HepG2 (cell line): ENCODE data around the gene TLK1.

Experiments used
- CTCF ChIP-seq: sonication (generic); formaldehyde crosslinking; IDR thresholded peaks from 2 replicates; pipeline ENCODE4 v1.5.0; 2020; ENCODE audit warnings: mild to moderate bottlenecking, missing genetic modification reagents, moderate library complexity
- RAD21 ChIP-seq: fragments of 450-650 bp; formaldehyde crosslinking; IDR thresholded peaks from 2 replicates; pipeline ENCODE4 v1.5.0; 2020; ENCODE audit warnings: mild to moderate bottlenecking

GRCh38 chr2:171107803-171108202 lies 52.9 kb downstream of the TLK1 start:
- TF ChIP-seq CTCF (CRISPR knock-in tag) (no peak), RAD21 (CRISPR knock-in tag) (no peak)
